SHP77 treated with DMSO at 0.1 percent for 48 hours (cell line): ENCODE results near the gene CRYBA1.
"Not testable (repeated sequence)": the region's sequence is repeated elsewhere in the genome, so short reads cannot be mapped to it uniquely, and the experiment has no call there.

Source experiments
- DNase-seq: peaks from one replicate; lab custom pipeline; 2025; lab: John Stamatoyannopoulos, UW

Gene CRYBA1

DNA sequence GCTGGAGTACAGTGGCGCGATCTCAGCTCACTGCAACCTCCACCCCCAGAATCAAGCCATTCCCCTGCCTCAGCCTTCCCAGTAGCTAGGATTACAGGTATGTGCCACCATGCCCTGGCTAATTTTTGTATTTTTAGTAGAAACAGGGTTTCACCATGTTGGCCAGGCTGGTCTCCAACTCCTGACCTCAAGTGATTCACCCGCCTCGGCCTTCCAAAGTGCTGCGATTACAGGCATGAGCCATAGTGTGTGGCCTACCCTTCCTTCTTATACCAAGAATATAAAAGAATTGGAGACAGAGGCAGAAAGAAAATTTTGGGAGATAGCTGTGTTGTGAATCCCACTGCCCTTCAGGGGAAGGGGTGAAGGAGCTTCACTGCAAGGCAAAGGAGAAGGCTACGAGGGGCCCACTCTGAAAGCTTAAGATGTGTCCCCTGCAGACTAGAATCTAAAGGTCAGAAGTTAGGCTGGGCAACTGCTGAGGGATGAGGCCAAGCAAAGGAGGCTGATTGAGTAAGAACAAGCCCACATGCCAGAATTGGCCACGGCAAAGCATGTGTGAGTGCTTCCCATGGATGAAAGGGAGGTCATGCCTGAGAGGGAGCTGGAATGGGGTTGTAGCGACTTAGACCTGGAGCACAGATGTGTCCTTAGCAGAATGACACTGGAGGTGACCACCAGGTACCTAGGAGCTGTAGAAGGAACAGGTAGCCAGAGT, 8.4 kb upstream of the CRYBA1 start:
- DNase-seq = no peak

DNA sequence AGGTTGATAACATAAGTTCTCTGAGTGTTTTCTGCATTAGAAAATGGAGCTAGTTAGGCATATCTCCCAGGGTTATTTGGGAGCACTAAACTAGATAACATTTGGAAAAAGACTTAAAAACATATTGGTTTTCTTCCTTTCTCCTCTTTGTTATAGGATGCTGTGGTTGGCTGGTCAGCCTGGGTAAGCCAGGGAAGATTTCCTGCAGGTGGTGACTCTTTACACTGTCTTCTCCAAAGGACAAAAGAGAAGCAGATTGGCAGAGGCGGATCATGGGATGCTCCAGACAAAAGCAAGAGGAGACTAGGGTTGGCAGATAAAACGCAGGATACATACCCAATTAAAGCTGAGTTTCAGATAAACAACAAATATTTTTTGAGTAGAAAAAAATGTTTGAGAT, 6.2 kb upstream of the CRYBA1 start:
- no peak for DNase-seq

DNA sequence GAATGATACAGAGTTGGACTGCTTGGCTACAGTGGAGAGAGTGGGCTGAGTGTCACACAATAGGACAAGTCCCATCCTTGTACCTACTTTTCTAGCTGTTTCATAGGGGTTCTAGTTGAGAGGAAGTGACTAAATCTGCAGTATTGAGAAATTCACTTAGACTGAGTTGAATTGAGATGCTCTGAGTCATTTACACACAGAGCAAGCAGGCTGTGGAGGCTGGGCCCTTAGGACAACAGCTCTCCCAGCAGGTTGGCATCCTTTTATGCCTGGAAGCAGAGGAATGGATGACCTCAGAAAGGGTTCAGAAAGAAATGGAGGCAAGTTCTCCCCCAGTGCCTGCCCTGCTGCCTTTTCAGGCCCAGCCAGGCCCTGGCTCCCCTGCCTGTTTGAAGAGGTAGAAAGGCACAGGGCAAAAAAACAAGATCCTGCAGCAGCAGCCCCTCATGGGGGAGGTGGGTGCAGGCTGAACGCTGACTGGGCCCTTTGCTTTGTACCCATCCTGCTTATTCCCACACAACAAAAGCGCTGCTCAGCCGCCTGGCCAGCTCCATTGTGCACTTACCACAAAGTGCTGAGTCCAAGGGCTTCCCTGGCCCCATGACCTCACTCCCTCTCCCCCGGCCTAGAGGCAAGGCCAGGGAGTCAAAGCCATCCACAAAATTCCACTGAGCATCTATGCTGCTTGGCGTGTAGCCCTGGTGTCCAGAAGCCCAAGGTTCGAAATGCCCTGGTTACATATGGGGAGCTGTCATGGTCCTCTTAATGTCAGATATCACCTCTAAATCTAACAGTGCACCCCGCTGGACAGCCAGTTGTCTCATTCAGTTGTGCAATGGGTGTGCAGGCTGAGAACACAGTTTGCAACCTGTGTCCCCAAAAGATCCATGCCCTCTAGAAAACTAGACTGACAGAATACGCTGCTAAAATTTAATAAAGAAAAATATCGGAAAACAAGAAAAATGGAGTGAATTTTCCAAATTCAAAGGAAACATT, 5.4 kb upstream of the CRYBA1 start:
- no peak for DNase-seq

DNA sequence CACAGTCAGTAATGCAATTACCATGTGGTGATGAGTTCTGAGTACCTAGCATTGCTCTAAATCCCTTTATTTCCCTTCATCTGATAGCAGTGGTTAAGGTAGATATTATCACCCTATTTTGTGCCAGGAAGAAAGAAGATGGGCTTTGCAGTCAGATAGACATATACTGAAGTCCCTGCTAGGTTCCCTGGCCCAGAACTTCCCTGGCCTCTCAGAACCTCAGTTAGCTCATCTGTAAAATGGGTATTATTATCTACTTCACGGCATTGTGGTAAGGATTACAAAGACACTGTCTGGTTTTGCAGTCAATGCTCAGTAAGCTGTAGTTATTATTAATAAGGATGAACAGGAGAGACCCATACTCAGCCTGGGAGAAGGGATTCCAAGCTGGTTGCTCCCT, 4.6 kb upstream of the CRYBA1 start:
- no peak for DNase-seq

DNA sequence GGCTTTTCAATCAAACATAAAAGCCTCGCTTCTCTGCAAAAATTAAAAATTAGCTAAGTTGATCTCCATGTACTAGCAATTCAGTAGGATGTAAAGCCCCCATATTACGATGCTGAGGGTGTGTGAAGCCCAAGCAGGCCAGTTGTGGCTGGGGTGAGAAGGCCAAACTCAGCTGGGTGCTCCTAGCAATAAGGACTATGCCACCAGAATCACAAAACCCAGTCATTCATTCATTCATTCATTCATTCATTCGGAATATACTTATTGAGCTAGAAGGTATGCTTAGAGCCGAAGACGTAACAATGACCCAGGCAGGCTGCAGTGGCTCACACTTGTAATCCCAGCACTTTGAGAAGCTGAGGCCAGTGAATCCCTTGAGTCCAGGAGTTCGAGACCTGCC, 3.9 kb upstream of the CRYBA1 start:
- DNase-seq = no peak

DNA sequence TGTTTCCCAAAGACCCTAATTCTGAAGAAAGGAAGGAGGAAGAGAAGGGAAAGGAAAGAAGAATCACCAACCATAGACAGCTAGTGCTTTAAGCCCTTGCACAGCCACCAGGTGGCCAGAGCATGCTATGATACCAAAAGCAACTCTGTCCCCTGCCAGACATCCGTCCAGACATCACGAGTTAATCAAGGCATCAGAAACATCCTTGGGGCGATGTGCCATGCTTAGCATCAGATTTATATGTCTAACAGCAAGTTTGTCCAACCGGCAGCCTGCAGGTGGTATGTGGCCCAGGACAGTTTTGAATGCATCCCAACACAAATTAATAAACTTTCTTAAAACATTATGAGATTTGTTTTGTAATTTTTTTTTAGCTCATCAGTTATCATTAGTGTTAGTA, 2.9 kb upstream of the CRYBA1 start:
- DNase-seq = no peak

DNA sequence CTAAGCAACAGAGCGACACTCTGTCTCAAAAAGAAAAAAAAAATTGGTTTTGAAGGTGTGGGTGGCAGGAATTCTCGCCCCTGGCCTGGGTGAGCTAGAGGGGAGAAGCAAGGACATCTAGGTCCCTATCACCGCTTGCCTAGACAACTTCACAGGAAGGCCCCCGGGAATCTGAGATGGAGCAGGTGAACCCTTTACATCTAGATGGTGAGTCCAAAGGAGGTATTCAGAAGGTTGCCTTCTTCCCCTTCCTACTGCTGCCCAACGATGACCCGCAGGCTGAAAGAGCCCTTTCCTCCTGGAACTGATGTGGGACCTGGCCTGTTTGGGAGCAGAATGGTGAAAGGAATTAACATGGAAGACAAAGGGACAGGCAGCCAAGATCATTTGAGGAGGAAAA, 1.3 kb upstream of the CRYBA1 start:
- DNase-seq = no peak

DNA sequence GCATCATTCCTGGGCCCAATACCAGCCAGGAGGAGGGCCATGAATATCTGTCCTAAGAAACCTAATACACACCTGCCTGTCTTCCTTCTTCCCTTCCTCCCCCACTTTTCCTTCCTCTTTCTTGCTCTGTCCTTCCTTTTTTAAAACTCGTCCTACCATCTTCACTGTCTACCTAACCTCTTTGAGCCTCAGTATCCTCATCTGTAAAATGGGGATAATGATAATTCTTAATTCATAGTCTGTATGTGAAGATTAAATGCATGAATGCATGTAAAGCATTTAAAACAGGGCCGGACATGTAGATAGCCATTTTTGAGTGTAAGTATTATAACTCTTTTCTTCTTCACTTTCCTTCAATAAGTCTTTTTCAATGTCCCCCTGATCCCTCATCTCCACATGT, 560 bp downstream of the CRYBA1 start:
- DNase-seq = no peak

DNA sequence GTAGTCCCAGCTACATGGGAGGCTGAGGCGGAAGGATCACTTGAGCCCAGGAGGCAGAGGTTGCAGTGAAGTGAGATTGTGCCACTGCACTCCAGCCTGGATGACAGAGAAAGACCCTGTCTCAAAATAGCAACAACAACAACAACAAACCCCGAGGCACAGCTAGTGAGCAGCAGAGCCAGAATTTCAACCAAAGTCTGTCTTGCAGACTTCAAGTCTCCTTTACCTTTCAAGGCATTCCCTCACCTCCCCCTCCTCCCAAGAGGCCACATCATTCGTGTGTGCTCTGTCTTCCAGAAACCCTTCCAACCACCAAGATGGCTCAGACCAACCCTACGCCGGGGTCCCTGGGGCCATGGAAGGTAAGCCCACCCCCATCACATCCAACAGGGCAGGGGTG, 2.2 kb downstream of the CRYBA1 start:
- DNase-seq = no peak

DNA sequence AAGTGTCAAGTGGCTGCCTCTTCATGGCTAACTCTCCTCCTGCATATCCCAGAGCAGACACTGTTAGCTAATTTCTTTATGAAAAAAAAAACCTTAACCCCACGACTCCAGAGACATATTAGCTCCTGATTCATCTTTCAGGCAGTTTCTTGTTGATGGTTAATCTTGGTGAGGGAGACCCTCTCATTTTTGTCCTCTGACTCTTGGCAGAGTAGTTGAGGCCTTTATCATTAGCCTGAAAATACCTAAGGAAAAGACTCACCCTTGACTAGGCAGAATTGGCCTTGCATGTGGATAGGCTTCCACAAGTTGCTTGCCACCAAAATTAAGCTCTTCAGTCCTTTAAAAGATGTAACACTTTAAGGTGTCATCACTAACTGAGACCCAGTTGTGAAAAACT, 4.0 kb downstream of the CRYBA1 start:
- no peak for DNase-seq

DNA sequence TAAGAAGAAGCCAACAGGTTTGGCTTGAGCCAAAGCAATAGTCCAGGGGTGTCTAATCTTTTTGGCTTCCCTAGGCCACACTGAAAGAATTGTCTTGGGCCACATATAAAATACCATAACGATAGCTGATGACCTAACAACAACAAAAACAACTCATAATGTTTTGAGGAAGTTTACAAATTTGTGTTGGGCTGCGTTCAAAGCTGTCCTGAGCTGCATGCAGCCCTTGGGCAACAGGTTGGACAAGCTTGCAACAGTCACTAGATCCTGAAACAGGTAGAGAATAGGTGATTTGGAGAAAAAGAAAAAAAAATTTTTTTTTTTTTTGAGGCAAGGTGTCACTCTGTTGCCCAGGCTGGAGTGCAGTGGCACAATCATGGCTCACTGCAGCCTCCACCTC, 4.5 kb downstream of the CRYBA1 start:
- no peak for DNase-seq

DNA sequence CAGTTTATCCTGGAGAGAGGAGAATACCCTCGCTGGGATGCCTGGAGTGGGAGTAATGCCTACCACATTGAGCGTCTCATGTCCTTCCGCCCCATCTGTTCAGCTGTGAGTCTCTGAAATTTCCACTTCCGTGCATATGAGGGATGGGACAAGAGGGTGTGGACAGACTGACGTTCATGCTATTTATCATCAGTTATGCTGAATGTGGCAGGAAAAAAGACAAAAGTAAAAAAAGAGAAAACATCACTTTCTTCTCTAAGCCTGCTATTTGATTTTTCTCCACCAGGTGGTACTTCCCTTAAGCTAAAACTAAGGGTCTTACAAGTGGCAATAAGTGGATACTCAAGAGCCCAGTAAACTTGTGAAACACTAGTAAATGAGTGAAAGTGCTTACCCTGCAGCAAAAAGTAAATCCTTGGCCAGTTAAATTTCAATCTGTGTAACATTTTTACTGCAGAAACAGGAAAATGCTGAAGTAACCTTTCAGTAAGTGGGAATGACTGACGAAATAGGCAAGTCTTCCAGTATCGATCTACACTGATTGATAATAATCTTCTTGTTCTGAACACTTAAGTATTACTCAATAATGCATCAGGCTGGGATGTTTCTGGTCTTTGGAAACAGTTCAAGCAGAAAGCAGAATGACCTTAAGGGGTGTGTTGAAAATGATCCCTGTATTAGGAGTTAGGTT, 5.6 kb downstream of the CRYBA1 start:
- DNase-seq = no peak

DNA sequence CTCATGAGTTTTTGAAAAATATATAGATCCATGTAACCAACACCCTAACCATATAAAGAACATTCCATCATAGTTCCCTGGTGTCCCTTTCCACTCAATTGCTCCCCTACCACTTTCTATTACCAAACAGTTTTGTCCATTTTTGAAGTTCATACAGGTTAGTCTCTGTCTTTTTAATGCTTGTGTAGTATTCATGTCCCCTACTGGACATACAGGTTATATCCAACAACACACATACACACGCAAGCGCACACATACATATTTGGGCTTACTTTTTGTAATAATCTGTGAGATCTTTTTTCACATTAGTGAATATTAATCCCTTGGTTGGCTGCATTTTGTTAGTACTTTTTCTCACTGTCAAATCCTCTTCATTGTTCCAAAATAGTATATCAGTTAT, 6.4 kb downstream of the CRYBA1 start:
- DNase-seq = no peak

DNA sequence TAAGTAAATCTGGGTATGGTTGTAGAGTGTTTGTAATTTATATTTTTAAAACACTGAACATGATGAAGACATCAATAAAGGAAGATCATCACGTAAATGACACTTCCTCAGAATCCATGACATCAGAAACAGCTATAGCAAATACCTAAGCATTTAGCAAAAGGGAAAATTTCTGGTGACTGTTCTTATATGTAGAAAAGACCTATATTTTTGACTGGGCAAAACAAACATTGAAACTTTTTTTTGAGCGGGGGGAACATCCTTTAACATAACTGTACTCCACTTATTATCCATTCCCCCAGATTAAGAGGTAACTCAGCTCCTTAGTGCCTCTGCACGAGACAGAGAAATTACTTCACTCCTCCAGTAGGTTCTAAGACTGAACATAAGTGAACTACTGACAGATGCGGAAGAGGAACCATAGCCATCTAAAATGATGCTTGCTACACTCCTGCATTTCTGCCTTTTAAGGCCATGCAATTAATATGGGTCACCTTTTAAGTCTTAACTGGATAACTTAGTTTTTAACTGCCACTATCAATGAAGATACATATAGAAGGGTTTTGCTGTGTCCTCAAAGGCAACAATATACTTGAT, 9.4 kb downstream of the CRYBA1 start:
- no peak for DNase-seq

DNA sequence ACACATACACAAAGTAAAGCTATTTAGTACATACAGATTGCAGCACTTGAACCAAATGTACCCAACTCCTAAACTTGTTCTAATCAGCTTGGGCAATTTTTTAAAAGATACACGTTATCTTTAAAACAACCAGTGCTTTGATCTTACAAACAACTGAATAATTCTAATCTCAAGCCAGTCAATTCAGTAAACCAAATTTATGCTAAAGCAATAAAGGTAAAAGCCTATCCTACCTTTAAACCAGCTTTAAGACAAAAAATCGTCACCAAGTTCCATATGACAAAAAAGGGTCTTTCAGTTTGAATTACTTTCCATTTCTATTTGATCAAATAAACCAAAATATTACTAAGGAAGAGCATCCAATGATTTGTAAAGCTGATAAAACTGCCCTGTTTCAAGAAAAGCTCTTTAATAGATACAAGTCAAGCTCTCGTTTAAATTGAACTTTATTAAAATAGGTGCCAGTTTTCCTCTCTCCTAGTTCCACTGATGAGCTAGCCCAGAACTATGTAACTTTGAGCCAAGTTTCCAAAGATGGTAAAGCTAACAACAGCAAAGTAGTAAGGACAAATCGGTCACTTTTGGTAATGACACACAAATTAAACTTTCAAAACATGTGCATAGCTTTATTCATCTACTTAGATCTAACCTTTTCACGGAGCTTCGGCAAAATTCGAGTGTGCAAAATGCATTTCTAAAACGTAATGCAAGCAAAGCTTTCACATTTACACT, 10.2 kb downstream of the CRYBA1 start:
- DNase-seq = no peak

DNA sequence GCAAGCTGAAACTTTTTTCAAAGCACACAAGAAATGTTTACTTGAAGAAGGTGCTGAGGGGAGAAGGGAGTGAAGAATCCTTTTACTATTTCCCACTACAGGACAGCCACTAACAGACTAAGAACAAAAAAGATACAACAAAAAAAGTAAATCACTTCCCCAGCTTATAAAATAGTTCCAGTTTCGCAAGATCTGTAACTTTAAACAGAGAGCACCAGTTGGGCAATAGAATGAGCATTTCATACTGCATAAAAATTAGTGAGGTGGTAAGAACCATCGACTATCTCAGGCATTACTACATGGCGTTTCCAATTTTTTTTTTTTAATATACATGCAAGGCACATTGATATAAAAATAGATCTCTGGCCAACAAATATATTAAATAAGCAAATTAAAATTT, 11.1 kb downstream of the CRYBA1 start:
- DNase-seq = no peak

DNA sequence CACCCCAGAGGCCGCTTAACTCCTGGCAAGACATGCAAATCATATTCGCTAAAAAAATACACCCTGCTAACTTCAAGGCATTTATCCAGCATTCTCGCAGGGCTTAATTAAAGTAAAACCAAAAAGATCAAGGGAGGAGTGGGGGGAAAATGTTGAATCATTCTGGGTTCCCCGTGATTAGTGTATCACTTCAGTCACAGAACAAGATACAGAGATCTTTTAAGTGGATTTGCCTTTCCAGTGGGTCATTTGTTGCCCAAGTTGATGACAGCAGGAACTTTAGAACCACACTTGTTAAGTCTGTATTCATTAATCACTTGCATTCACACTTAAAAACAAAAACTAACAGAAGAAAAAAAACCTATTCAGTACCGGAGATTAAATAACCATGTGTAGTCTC, 17.3 kb downstream of the CRYBA1 start:
- no peak for DNase-seq

DNA sequence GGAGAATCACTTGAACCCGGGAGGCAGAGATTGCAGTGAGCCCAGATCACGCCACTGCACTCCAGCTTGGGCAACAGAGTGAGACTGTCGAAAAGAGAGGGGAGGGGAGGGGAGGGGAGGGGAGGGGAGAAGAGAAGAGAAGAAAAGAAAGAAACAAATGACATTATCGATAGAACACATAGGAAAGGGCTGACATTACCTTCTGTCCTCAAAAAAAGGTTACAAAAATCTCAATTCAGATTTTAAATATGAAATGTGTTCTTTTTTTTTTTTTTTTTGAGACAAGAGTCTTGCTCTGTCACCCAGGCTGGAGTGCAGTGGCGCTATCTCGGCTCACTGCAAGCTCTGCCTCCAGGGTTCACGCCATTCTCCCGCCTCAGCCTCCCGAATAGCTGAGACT, 25.3 kb downstream of the CRYBA1 start:
- DNase-seq = not testable (repeated sequence)

DNA sequence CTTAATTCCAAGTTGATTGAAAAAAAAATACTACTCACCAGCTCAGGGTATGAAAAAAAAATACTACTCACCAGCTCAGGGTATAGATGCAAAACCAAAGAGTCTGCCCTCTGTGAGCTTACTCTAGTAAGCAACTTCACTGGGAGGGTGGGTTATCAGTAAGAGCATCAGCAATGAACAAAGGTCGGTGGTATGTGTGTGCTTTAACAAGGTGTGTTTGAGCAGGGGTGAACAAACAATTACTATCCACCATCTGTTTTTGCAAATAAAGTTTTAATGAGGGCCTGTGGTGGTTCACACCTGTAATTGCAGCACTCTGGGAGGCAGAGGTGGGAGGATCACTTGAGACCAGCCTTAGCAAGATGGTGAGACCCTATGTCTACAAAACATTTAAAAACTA, 27.3 kb downstream of the CRYBA1 start:
- DNase-seq = no peak

DNA sequence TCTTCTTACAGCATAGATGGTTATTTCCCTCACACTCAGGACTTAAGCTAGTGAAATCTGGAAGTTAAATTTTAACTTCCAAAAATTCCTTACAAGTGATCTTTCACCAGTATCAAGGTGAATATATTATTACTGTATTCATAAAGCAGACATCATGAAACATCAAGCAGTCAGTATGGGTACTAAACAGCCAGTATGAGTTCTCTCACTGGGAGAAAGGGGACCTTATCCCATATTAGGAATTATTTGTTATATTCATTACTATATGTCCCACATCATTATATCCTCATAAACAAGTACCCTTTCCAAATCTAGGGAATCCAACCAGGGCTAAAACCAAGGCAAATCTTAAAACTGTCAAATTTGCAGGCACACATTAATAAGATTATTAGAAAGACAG, 32.0 kb downstream of the CRYBA1 start:
- DNase-seq = no peak

DNA sequence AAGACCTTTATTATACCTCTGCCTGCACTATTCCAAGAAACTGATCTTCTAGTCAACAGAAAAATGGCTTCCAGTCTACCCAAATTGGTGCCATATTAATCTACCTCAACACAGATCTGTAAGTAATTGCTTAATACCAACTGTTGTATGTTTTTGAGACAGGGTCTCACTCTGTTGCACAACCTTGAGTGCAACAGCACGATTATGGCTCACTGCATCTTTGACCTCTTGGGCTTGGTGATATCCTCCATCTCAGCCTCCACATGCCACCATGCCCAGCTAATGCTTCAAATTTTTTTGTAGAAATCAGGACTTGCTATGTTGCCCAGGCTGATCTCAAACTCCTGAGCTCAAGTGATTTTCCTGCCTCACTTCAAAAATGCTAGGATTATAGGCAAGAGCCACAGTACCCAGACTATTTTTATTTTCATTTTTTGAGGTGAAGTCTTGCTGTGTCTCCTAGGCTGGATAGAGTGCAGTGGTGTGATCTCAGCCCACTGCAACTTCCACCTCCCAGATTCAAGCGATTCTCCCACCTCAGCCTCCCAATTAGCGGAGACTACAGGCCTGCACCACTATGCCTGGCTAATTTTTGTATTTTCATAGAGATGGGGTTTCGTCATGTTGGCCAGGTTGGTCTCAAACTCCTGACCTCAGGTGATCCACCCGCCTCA, 32.9 kb downstream of the CRYBA1 start:
- no peak for DNase-seq
